Spleen (tissue), 13 donors: ENCODE results near the gene TCEAL3. TPM values are rescaled to one million over a fixed set of nuclear protein-coding genes. Genes with fewer than 3 reads are reported as not detected.

ENCODE experiments used
- DNase-seq: peaks from one replicate; pipeline ENCODE4 v3.0.0-alpha.2; 2020
- H3K27ac ChIP-seq, 8 donors: fragments of 200-600 bp; sonication (generic) in 7 of 8; 1 replicate in 4 of 8; 2 replicates in 4 of 8; pipeline versions ENCODE4 v1.5.0 to v1.8.0; 2016 to 2021; ENCODE audit warnings: inconsistent platforms in 4 of 8, mild to moderate bottlenecking in 4 of 8, moderate library complexity in 1 of 8
- H3K27me3 ChIP-seq, 7 donors: fragments of 200-600 bp; sonication (generic) in 6 of 7; replicated peaks in 1 of 7; 1 replicate in 4 of 7; 2 replicates in 3 of 7; pipeline versions ENCODE4 v1.5.0 to v1.8.0; 2016 to 2021; ENCODE audit warnings: inconsistent platforms in 3 of 7, mild to moderate bottlenecking in 1 of 7
- H3K36me3 ChIP-seq, 6 donors: fragments of 200-600 bp; sonication (generic) in 5 of 6; 1 replicate in 4 of 6; 2 replicates in 2 of 6; pipeline versions ENCODE4 v1.5.0 to v1.8.0; 2016 to 2021; ENCODE audit warnings: inconsistent platforms in 2 of 6
- H3K4me1 ChIP-seq, 6 donors: fragments of 200-600 bp; sonication (generic) in 5 of 6; 1 replicate in 3 of 6; 2 replicates in 3 of 6; pipeline versions ENCODE4 v1.5.0 to v1.8.0; 2016 to 2021; ENCODE audit warnings: inconsistent platforms in 3 of 6
- H3K4me3 ChIP-seq, 8 donors: fragments of 200-600 bp; sonication (generic) in 7 of 8; 1 replicate in 4 of 8; 2 replicates in 4 of 8; pipeline versions ENCODE4 v1.5.0 to v1.8.0; 2016 to 2021; ENCODE audit warnings: inconsistent platforms in 4 of 8, mild to moderate bottlenecking in 4 of 8, moderate library complexity in 2 of 8
- H3K9me3 ChIP-seq, 8 donors: fragments of 200-600 bp; sonication (generic) in 7 of 8; 1 replicate in 4 of 8; 2 replicates in 4 of 8; pipeline versions ENCODE4 v1.5.0 to v1.8.0; 2016 to 2021; ENCODE audit warnings: inconsistent platforms in 4 of 8
- CTCF ChIP-seq, 11 experiments: fragments of 200-600 bp in 7 of 11; fragments of 450-650 bp in 4 of 11; sonication (generic) in 4 of 11; IDR thresholded peaks in 8 of 11; conservative IDR thresholded peaks in 3 of 11; 1 replicate in 7 of 11; 2 replicates in 4 of 11; pipeline versions ENCODE4 v1.4.0 to v1.8.0; 2016 to 2021; ENCODE audit warnings: antibody characterized with exemption in 11 of 11, inconsistent platforms in 4 of 11, mild to moderate bottlenecking in 1 of 11
- POLR2A ChIP-seq, 3 donors: fragments of 450-650 bp; IDR thresholded peaks; one replicate each; pipeline ENCODE4 v1.5.1; 2017; ENCODE audit warnings: antibody characterized with exemption in 3 of 3, mild to moderate bottlenecking in 1 of 3
- POLR2AphosphoS5 ChIP-seq, 3 donors: sonication (generic); formaldehyde crosslinking; IDR thresholded peaks; one replicate each; pipeline ENCODE4 v1.5.1; 2017; ENCODE audit warnings: antibody characterized with exemption in 3 of 3
- WGBS, 5 donors: extraction: QIAGEN DNeasy Blood & Tissue Kit in 3 of 5; methylation state at CpG; one replicate each; pipeline versions ENCODE4 v1.1.5 to v1.1.7; 2013 to 2018; 5-methylcytosine and 5-hydroxymethylcytosine counted together
- intact Hi-C: fragments of 100-400 bp; cut with DNase I; formaldehyde crosslinking; loops from one replicate; pipeline ENCODE4 v1.15.0; 2023; ENCODE audit warnings: low total_unique reads
- long read RNA-seq, 2 donors: transcript quantifications; one replicate each; lab custom pipeline, GENCODE V29; 2026
- polyA plus RNA-seq, 3 donors: library from polyadenylated mRNA; stranded (reverse); fragments of 200-250 nt; gene quantifications; one replicate each; pipeline ENCODE4 v1.2.1, GENCODE V29; 2013
- total RNA-seq, 7 donors: library from RNA; depleted of rRNA in 3 of 7; stranded (reverse); fragments of >200 nt in 3 of 7; fragmentation: NEBNext Ultra II Directional in 4 of 7; extraction: Animal tissue kit (Norgen Biotek cat#: 25700) in 4 of 7; gene quantifications; one replicate each; pipeline versions ENCODE4 v1.1.0 to v1.2.1, GENCODE V29; 2016 to 2021
- donor health status: healthy with polysubstance abuse.
- donor health status: DM: no; HTN: no; CAD: no; lungs with moderate emphysema.
- donor health status: DM: no; HTN: no; CAD: no.
- donor health status: Bipolar disorder and iron deficiency.
- donor health status: healthy.
- donor health status: DM: no; HTN: no; CAD: no.
- donor health status: DM: yes; HTN: yes; CAD: no.

Gene TCEAL3
- total RNA-seq: 10 to 100 TPM; 16.1 to 30.0 (median 26.2) TPM
- 10 to 100 TPM; 20.7 to 36.4 (median 21.1) TPM for polyA plus RNA-seq
- long read RNA-seq, donor 1, transcript TCEAL3-202 (3 exons, 1,113 nt): major isoform, 13 of 16 reads
- long read RNA-seq, donor 1, partial matches to known transcripts: 0 of 16 reads
- long read RNA-seq, donor 1, other reads (novel, unspliced or antisense): 0 of 16 reads
- long read RNA-seq, donor 2, transcript TCEAL3-202 (3 exons, 1,113 nt): major isoform, 10 of 13 reads
- long read RNA-seq, donor 2, partial matches to known transcripts: 0 of 13 reads
- long read RNA-seq, donor 2, other reads (novel, unspliced or antisense): 0 of 13 reads

DNA sequence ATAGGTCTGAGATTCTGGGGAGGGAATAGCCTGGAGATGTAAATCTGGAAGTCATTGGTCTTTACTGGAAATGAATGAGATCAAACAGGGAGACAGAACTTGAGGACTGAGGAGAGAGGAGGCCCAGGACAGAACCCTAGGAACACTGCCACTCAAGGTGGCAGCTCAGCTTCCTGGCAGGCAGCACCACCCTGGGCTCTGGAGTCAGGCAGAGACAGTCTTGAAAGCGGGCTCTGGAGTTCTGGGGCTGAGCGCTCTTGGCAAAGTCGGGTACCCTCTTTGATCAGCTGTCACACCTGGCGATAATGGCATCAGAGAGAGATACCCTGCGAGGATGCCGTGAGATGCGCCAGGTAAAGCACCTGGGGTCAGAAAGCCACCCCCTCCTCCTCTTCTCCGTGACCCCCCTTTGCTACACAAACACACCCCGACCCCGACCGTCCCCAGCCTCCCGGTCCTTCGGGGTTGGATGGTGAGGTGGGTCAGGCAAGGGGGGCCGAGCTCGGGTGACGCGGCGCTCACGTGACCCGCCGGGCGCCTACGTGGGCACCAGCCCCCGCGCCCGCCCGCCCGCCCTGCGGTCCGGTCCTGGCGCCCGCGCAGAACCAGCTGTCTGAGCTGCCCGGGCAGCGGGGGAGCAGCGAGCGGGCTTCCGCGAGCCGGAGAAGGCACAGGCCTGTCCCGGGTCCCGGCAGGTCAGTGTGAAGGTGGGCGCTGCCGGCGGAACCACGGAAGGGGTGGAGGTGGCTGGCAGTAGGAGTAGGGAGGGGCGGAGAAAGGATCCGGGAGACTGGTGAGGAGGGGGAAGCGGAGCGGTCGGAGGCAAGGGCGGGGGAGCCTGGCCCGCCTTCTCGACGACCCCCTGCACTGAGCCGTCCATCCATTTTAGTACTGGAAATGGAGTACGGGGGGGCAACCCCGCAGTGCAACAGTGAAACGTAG, at the start of gene TCEAL3:
TSS of gene TCEAL3 (plus strand) at position 600 of the 942 bp plus-strand sequence. CDS start 1,102 bp downstream, outside the sequence.
- Histone ChIP-seq H3K27me3 (peaks cover 0 to 18% (median 0%) of the 10 kb centered on the region in 7 donors), H3K27ac (peak within 1 kb of the TSS; percentile 48 to 89 (median 83)), H3K4me1 (peaks cover 0 to 6% (median 0%) of the 10 kb centered on the region in 6 donors), H3K9me3 (no peaks in the 10 kb centered on the region), H3K36me3 (peaks cover 0 to 4% (median 0%) of the 10 kb centered on the region in 6 donors), H3K4me3 (peak within 1 kb of the TSS; percentile 39 to 76 (median 48))
- 0 to 24% (median 2%) methylated on average over 4 to 59 of the region's 59 CpGs for WGBS, 5 donors
- intact Hi-C loops: no loop called here
- peak; percentile 85 for DNase-seq
- TF ChIP-seq CTCF (IDR thresholded peaks at IDR 0.05 in 8 of 11, conservative IDR thresholded peaks at IDR 0.05 in 3 of 11): no peak
- TF ChIP-seq POLR2AphosphoS5 (IDR thresholded peaks at IDR 0.05): peak; percentile 65 to 86 (median 78)

DNA sequence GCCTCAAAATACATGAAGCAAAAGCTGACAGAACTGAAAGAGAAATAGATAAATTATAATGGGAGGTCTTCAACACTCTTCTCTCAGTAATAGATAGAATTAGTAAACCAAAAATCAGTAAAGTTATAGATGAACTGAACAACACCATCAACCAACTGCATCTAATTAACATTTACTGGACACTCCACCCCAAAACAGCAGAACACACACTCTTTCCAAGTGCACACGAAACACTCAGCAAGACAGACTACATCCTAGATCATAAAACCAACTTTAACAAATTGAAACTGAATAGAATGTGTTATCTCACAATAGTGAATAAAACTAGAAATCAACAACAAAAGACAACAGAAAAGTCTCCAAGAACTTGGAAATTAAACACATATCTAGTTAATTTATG, 47.5 kb upstream of the TCEAL3 start:
- WGBS, 5 donors: 56 to 85% (median 69%) methylated on average over 1 of the region's 1 CpG
- no peak overlapping the region for H3K4me3 ChIP-seq
- intact Hi-C loops: no loop called here
- no peak overlapping the region for H3K27ac ChIP-seq
- TF ChIP-seq POLR2A (IDR thresholded peaks at IDR 0.05) (no peak), POLR2AphosphoS5 (IDR thresholded peaks at IDR 0.05) (no peak), CTCF (IDR thresholded peaks at IDR 0.05 in 8 of 11, conservative IDR thresholded peaks at IDR 0.05 in 3 of 11) (no peak)
- H3K4me1 ChIP-seq: no peaks in the 10 kb centered on the region
- H3K27me3 ChIP-seq: no peaks in the 10 kb centered on the region
- DNase-seq: no peak
- H3K36me3 ChIP-seq: no peaks in the 10 kb centered on the region
- no peaks in the 10 kb centered on the region for H3K9me3 ChIP-seq

- Histone ChIP-seq H3K4me3 (no peak overlapping the region), H3K27me3 (no peaks in the 10 kb centered on the region), H3K27ac (no peak overlapping the region), H3K9me3 (no peaks in the 10 kb centered on the region), H3K36me3 (no peaks in the 10 kb centered on the region), H3K4me1 (no peaks in the 10 kb centered on the region)
- intact Hi-C loops: no loop called here
- WGBS, 5 donors: 46 to 76% (median 72%) methylated on average over 2 of the region's 2 CpGs
- TF ChIP-seq POLR2AphosphoS5 (IDR thresholded peaks at IDR 0.05): no peak
- no peak for TF ChIP-seq POLR2A (IDR thresholded peaks at IDR 0.05)
- TF ChIP-seq CTCF (IDR thresholded peaks at IDR 0.05 in 8 of 11, conservative IDR thresholded peaks at IDR 0.05 in 3 of 11): no peak
- no peak for DNase-seq
Observed at GRCh38 chrX:103562801-103563200, 45.0 kb upstream of the TCEAL3 start.

DNA sequence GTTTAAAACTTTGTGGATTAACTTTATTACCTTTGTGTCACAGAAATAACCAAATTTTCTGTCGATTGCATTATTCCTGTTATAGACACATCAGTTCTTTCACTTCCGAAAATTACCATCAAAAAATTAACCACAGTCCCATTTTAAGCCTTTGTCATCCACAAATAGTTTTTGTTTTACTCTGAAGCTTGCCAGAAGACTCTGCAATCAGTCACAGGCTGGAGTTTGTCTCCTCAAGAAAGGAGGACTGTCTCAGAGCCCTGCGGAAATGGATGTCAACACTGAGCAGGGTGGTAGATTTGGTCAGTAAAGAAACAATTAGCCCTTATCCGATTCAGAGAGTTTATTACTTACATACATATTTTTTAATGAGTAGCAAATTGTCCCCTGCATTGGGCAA, 42.6 kb upstream of the TCEAL3 start:
- intact Hi-C loops: no loop called here
- TF ChIP-seq POLR2AphosphoS5 (IDR thresholded peaks at IDR 0.05): no peak
- no peak for TF ChIP-seq CTCF (IDR thresholded peaks at IDR 0.05 in 8 of 11, conservative IDR thresholded peaks at IDR 0.05 in 3 of 11)
- no peak for TF ChIP-seq POLR2A (IDR thresholded peaks at IDR 0.05)
- no peaks in the 10 kb centered on the region for H3K4me1 ChIP-seq
- 64 to 78% (median 77%) methylated on average over 4 of the region's 4 CpGs for WGBS, 5 donors
- no peak overlapping the region for H3K4me3 ChIP-seq
- DNase-seq: no peak
- no peaks in the 10 kb centered on the region for H3K36me3 ChIP-seq
- no peaks in the 10 kb centered on the region for H3K9me3 ChIP-seq
- H3K27ac ChIP-seq: no peak overlapping the region
- no peaks in the 10 kb centered on the region for H3K27me3 ChIP-seq
